ENCODE data around the gene DLG2.
"Not testable (repeated sequence)": the region's sequence is repeated elsewhere in the genome, so short reads cannot be mapped to it uniquely, and the experiment has no call there.

DLG2 gene

DNA sequence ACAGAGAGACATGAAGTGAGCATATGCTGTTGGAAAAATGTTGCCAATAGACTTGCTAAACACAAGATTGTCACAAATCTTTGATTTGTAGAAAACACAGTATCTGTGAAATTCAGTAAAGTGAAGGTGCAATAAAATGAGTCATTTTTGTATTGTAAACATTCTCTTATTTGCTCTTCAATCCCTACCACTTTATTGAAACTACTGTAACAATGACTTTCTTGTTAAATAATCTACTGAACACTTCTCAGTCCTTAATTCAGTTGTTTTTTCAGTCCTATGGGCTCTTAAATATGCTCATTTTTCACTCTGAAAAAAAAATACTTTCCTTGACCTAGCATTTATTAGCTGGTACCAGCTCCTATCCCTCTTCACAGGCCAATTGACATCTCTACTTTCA is 531.9 kb downstream of the DLG2 start:
- no peak for DNase-seq

GRCh38 chr11:85094795-85095194 is 532.3 kb downstream of the DLG2 start:
- no peak for DNase-seq

DNA sequence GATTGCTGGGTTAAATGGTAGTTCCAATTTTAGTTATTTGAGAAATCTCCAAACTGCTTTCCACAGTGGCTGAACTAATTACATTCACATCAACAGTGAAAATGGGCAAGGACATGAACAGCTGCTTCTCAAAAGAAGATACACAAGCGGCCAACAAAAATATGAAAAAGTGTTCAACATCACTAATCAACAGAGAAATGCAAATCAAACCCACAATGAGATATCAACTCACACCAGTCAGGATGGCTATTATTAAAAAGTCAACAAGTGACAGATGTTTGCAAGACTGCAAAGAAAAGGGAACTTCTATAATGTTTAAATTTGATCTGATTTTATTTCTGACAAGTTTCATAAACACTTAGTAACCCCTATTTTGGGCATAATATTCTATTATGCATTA is 537.5 kb downstream of the DLG2 start:
- DNase-seq: no peak

GRCh38 chr11:85088286-85088685 is 538.9 kb downstream of the DLG2 start:
- DNase-seq: no peak

- no peak for DNase-seq
Observed at GRCh38 chr11:85086504-85087284, 540.5 kb downstream of the DLG2 start.

DNA sequence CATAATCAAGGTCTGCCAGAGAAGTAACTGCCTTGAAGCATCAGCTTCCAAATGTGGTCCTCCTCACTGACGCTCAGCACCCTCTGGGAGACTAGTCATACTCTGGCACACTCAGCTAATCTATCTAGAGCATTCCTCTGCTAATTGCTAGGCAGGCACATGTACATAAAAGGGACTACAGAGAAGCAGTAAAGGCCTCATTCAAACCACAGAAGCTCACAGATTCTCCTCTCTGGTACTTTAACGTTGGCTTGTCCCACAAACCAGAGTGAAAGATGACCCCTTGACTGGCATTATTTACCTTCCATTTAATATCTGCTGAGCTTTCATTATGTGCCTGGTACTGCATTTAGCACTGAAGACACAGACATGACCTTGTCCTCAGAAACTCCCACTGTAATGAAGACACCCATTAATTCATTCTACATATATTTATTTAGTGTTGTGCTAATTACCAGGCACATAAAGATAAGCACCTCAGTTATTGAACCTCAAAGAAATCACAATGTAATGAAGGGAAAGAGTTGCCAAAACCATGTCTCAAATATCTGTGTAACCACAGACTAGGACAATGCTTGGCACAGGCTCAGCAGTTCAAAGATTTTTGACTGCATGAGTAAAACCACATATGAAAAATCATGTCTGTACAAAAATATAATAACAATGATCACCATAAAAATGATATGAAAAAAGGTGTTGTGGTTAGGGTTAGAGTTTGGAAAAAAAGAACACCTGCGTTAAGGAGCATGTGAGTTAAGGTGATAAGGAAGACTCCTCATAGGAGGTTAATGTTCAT is 550.4 kb downstream of the DLG2 start:
- DNase-seq: no peak

- DNase-seq: no peak
Observed at GRCh38 chr11:85062659-85063058, 564.5 kb downstream of the DLG2 start.

DNA sequence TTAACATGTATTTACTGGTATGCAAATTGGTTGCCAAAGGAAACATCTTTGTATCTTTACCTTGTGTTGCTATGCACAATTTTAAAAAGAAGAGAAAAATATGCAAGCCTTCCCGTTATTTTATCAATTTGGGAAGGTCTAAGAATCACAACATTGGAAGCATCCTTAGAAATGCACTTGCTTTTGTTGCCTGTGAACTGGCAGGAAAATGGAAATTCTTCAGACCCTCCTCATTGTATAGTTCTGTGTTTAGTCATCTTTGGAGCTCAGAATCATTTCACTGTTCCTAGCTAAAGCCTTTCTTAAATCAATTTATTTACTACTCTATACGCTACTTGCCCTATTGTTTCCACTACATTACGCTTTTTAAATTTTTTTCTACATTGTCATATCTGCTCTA is 574.5 kb downstream of the DLG2 start:
- no peak for DNase-seq

DNA sequence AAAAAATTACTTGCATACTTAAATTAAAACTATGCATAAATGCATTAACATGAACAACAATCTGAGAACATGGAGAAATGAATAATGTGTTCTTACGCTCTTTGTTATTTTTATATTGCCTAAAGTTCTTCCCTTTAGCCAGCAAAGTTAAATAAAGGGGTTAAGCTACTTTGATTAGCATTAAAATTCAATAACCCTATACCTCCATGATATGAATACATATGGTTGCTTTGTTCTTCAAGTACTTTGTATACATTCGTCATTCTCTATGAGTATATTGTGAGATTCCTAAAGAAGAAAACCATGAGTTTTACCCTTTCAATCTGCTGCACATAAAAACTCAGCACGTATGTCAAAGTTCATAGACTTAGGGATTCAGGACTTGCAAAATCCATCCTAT is 578.3 kb downstream of the DLG2 start:
- no peak for DNase-seq

DNA sequence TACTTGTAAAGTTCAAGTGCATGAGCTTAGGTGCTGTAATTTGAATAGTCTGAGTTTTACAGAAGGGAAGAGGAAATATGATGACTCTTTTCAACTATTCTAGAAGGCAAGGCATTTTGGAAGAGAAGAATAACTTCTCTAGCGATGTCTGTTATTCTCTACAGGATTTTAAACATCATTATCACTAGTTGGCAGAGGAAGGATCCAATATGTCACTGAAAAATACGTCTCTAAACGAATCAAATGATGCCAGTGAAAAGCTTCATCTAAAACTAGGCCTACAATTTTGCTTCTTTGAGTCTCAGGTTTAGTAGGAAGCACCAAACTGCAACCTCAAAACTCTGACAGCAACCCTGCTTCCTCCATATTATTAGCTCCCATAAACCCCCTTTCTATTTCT is 581.4 kb downstream of the DLG2 start:
- no peak for DNase-seq

GRCh38 chr11:85044911-85045310 is 582.2 kb downstream of the DLG2 start:
- DNase-seq: no peak

DNA sequence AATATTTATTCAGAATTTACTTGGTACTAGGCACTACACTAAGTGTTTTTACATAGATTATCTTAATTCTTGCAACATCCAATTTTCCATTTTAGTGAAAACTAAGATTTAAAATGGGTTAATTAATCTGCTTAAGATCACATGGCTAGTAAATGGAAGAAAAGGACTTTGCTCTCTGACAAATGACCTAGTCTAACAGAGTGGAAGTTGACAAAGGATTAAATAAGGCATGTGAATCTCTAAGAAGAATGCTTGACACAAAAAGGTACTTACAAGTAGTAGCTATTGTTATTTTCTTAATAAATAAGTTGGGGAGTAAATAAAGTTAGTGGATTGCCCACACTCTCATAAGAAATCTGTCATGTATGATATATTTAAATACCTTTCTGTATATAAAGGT is 584.8 kb downstream of the DLG2 start:
- no peak for DNase-seq

DNA sequence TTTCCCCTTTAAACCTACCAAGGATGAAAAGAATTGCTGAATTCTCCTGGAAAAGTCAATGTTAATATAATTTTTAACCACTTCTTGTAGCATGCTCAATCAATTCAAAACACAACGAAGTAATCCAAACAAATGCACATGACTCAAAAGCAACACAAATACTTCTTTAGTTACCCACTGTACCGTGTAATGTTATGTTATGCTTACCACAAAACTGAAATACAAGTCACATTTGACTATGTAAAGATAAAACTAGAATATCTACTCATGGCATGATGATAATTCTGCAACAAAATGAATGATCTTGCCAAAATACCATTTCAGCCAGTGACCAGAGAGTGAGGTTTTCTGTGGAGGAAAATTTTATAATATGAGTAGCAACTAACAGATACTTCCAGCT is 587.0 kb downstream of the DLG2 start:
- DNase-seq: no peak

GRCh38 chr11:85029964-85030363 is 597.2 kb downstream of the DLG2 start:
- DNase-seq: no peak

GRCh38 chr11:85028329-85029101 is 598.6 kb downstream of the DLG2 start:
- DNase-seq: no peak

DNA sequence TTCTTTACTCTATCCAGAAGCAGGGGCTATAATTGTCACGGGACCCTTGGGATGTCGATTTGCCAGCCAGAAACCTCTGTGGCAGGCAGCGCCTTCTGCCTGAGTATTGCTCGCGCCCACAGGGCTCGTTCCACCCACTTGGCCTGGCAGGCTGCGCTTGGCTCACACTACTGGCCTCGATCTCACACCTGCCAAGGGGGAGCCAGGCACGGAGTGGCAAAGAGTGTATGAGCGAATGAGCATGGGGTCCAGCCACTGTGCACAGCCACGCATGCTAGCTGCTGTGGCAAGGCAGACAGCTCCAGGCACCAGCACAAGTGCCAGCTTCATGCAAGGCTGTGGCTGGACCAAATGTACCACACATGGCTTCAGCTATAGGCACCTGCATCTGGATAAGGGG is 599.8 kb downstream of the DLG2 start:
- DNase-seq: no peak

- no peak for DNase-seq
Observed at GRCh38 chr11:85021058-85021457, 606.1 kb downstream of the DLG2 start.

DNA sequence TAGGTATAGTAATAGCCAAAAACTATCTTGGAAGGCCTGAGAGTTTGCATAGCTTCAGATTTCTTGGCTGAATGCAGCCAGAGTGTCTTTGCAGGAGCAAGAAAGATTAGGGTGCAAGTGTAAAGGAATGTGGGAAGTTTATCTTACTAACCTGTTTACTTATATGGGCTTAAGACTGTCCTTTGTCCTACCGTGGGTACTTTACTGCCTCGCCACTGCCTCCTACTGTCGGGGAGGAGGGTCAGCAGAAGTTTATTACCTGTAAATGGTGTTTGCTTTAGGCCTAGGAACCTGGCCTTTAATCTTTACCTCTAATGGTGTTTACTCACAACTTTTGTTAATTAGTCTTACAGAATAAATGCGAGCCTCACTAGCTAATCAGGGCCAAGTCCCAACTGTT is 633.8 kb downstream of the DLG2 start:
- peak; percentile 4 for DNase-seq

- DNase-seq: no peak
Observed at GRCh38 chr11:84990141-84990540, 637.0 kb downstream of the DLG2 start.

DNA sequence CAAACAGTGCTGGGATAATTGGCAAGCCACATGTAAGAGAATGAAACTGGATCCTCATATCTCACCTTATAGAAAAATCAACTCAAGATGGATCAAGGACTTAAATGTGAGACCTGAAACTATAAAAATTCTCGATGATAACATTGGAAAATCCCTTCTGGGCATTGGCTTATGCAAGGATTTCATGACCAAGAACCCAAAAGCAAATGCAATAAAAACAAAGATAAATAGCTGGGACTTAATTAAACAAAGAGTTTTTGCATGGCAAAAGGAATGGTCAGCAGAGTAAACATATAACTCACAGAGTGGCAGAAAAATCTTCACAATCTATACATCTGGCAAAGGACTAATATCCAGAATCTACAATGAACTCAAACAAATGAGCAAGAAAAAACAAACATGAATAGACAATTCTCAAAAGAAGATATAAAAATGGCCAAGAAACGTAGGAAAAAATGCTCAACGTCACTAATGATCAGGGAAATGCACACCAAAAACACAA is 639.4 kb downstream of the DLG2 start:
- DNase-seq: not testable (repeated sequence)

DNA sequence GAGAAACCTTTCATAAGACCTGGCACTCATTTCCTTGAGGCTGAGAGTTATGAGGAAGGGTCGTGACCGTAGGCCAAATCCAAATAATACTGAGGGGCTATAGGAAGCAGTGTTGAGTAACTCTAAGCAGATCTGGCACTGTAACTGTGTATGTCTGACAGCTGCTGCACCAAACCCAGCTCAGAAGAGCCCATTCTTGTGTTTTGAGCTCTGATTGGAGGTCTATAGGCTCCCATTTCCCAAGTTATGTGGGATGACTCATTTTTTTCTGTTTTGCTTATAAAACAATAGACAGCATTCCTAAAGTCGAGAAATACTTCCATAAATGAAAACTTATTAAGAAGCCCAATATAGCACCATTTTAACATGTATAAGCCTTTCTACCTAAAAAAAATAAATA is 645.8 kb downstream of the DLG2 start:
- DNase-seq: no peak

DNA sequence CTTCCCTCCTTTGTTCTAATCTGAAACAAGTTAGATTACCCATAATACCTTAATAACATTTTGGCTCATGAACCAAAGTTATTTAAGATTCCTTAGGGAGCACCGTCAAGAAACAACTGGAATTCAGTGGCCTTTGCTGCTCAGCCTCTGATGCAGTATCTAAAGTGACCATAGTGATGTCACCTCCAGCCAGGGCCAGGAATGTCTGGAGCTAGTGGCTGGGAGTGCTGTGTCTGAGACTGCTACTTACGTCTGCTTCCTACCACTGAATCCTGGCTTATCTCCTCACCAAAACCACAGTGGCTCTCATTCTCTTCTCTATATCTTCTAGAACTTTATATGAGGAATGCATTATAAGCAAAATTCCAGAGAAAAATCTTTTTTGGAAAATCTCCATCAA is 658.0 kb downstream of the DLG2 start:
- DNase-seq: no peak

DNA sequence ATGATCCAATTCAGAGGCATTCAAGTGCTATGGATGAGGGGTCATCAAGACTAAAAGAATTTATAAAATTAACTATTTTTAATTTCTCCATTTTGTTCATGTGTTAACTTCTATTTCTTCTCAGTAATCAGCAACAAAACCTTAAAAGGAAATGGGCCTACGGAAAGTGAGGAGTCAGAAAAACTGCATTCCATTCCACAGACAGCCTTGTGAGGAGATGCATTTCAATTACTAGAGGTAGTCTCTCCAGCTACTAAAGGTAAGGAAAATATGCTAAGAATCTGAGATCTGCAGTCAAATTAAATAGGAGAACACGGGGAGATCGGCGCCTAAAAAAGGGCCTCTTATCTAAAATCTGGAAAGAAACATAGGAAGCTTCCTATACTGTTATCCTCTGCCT is 661.7 kb downstream of the DLG2 start:
- DNase-seq: no peak

DNA sequence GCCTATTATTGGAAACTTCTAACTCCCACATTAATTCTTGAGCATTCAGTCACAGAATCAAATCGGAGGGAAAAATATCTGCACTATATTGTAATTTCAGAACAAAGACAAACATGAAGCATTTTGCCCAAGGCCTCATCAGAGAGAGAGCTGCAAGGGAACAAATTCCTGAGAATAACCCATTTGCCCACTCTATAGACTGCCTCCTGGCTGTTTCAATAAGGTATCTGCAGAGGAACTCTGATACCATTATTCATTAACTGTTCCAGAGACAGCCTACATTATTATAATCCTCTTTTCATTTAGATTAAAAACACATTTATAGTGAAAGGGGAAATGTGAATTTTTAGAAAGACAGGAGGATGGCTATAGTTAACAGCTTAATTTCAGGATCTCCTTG is 663.9 kb downstream of the DLG2 start:
- no peak for DNase-seq

All from hematopoietic multipotent progenitor cell treated with erythropoietin and hydrocortisone succinate and interleukin-3 and kit ligand, for 4 days (in vitro differentiated cells).